ENCODE data around the gene NSD1. TPM values are rescaled to one million over a fixed set of nuclear protein-coding genes. Genes with fewer than 3 reads are reported as not detected.

NSD1 gene
- total RNA-seq, 2 donors from 2014 or later: 29.8 to 32.0 TPM

DNA sequence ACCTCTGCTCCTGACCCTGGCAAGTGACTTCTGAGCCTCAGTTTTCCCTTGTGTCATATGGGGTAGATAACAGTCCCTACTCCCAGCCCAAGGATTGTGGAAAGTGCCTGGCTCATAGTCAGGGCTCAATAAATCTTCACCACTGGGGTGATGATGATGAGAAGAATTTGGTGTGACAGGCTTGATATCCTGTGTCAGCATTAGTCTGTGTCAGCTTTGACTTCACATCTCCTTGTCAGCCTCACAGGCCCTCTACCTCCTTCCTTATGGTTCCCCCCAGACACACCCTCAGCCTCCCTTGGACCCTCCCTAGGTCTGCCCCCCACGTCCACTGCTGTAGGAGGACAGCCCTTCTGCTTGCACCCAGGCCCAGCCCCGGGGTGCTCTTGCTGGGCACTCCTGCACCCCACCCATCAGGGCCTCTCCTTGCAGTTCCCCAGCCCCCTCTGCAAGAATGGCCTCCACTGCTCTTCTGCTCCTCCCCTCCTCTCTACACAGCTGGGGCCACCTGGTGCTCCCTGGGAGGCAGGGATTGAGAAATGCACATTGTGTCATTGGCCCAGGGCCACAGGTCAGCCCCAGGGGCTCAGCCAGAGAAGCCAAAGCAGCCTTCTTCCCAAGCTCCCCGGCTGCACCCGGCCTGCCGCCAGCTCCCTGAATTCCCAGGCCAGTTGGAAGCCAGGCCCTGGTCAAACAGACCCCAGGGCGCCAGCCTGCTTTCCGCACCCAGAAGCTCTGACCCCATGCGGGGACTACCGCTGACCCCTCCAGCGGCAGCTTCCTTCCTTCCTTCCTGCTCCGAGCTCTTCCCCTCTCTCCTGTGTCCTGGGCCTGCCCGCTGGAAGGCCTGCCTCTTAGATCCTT lies 39.1 kb upstream of the NSD1 start:
- WGBS, 2 donors: 28 to 41% methylated on average over 10 to 12 of the region's 12 CpGs
- no peak for TF ChIP-seq POLR2A (IDR thresholded peaks at IDR 0.05)
- TF ChIP-seq, protein P1, sequence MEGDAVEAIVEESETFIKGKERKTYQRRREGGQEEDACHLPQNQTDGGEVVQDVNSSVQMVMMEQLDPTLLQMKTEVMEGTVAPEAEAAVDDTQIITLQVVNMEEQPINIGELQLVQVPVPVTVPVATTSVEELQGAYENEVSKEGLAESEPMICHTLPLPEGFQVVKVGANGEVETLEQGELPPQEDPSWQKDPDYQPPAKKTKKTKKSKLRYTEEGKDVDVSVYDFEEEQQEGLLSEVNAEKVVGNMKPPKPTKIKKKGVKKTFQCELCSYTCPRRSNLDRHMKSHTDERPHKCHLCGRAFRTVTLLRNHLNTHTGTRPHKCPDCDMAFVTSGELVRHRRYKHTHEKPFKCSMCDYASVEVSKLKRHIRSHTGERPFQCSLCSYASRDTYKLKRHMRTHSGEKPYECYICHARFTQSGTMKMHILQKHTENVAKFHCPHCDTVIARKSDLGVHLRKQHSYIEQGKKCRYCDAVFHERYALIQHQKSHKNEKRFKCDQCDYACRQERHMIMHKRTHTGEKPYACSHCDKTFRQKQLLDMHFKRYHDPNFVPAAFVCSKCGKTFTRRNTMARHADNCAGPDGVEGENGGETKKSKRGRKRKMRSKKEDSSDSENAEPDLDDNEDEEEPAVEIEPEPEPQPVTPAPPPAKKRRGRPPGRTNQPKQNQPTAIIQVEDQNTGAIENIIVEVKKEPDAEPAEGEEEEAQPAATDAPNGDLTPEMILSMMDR (IDR thresholded peaks at IDR 0.05): no peak
- intact Hi-C loops (cut with DNase I): loop anchor here (10.0 kb wide), 1 partner anchor 440 kb away; no protein-coding TSS in a partner anchor
- Histone ChIP-seq H3K4me1 (peaks cover 73% of the 10 kb centered on the region), H3K27ac (peak overlapping the region; percentile 65 to 78 (median 69)), H3K36me3 (replicated peaks in 1 of 2; ENCODE audit: insufficient read depth in 1 of 2, low read depth in 2 of 2) (peaks cover 0 to 9% of the 10 kb centered on the region in 2 donors), H3K9me3 (no peaks in the 10 kb centered on the region), H3K4me3 (no peak overlapping the region), H3K27me3 (no peaks in the 10 kb centered on the region)
- DNase-seq: peak; percentile 65 to 81 (median 76)
- peak; percentile 84 for ATAC-seq

DNA sequence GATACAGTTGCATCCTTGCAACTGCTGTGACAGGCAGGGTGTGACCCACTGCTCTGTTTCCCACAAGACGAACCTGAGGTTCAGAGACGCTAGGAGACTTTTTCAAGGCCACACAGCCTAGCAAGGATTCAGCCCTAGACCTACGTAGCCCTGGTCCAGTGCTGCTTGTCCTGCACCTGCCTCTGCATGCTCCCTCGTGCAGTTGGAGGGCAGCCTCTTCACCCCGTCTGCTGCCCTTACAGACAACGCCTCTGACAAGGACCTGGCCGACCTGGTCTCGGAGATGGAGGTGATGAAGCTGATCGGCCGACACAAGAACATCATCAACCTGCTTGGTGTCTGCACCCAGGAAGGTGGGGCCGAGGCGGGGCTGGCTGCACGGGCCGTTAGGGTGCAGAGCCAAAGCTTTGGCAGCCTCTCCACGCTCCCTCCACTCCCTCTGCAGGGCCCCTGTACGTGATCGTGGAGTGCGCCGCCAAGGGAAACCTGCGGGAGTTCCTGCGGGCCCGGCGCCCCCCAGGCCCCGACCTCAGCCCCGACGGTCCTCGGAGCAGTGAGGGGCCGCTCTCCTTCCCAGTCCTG lies 38.4 kb upstream of the NSD1 start:
- Histone ChIP-seq H3K9me3 (no peaks in the 10 kb centered on the region), H3K27ac (peak overlapping the region; percentile 65 to 78 (median 69)), H3K27me3 (no peaks in the 10 kb centered on the region), H3K4me1 (peaks cover 69% of the 10 kb centered on the region), H3K36me3 (replicated peaks in 1 of 2; ENCODE audit: insufficient read depth in 1 of 2, low read depth in 2 of 2) (peaks cover 0 to 9% of the 10 kb centered on the region in 2 donors), H3K4me3 (no peak overlapping the region)
- DNase-seq (no peak), ATAC-seq (peak; percentile 5)
- WGBS, 2 donors: 71 to 73% methylated on average over 5 to 28 of the region's 28 CpGs
- TF ChIP-seq POLR2A (IDR thresholded peaks at IDR 0.05): no peak
- TF ChIP-seq, protein P1 (IDR thresholded peaks at IDR 0.05): no peak
- intact Hi-C loops (cut with DNase I): loop anchor here (10.0 kb wide), 1 partner anchor 440 kb away; no protein-coding TSS in a partner anchor

GRCh38 chr5:177096162-177097015 lies 37.2 kb upstream of the NSD1 start:
- Histone ChIP-seq H3K27me3 (no peaks in the 10 kb centered on the region), H3K27ac (peak overlapping the region in 2 of 4 donors; percentile 71 to 78), H3K36me3 (replicated peaks in 1 of 2; ENCODE audit: insufficient read depth in 1 of 2, low read depth in 2 of 2) (peaks cover 0 to 9% of the 10 kb centered on the region in 2 donors), H3K4me3 (no peak overlapping the region), H3K9me3 (no peaks in the 10 kb centered on the region), H3K4me1 (peaks cover 65% of the 10 kb centered on the region)
- TF ChIP-seq POLR2A (IDR thresholded peaks at IDR 0.05): no peak
- TF ChIP-seq, protein P1 (IDR thresholded peaks at IDR 0.05): no peak
- intact Hi-C loops (cut with DNase I): loop anchor here (10.0 kb wide), 1 partner anchor 442 kb away; no protein-coding TSS in a partner anchor
- ATAC-seq (no peak), DNase-seq (no peak)
- WGBS, 2 donors: 85 to 86% methylated on average over 15 to 26 of the region's 29 CpGs

DNA sequence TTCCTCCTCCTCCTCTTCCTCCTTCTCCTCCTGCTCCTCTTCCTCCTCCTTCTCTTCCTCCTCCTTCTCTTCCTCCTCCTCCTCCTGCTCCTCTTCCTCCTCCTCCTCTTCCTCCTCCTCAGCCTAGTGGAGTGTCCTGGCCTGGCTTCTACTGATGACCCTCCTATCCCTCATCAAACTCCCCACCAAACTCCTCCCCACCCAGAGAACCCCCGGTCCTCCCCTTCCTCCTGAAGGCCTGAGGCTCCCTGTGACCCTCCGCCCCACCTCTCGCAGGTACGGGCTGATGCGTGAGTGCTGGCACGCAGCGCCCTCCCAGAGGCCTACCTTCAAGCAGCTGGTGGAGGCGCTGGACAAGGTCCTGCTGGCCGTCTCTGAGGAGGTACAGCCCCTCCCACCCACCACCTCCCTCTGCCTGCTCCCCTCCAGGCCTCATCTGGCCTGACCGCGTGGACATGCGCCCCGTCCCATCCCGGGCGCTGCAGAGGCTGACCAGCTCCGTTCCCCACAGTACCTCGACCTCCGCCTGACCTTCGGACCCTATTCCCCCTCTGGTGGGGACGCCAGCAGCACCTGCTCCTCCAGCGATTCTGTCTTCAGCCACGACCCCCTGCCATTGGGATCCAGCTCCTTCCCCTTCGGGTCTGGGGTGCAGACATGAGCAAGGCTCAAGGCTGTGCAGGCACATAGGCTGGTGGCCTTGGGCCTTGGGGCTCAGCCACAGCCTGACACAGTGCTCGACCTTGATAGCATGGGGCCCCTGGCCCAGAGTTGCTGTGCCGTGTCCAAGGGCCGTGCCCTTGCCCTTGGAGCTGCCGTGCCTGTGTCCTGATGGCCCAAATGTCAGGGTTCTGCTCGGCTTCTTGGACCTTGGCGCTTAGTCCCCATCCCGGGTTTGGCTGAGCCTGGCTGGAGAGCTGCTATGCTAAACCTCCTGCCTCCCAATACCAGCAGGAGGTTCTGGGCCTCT lies 36.3 kb upstream of the NSD1 start:
- peak overlapping the region in 1 of 4 donors; percentile 41 for H3K27ac ChIP-seq
- TF ChIP-seq, protein P1 (IDR thresholded peaks at IDR 0.05): no peak
- TF ChIP-seq POLR2A (IDR thresholded peaks at IDR 0.05): no peak
- no peak overlapping the region for H3K4me3 ChIP-seq
- 72 to 81% methylated on average over 21 to 29 of the region's 30 CpGs for WGBS, 2 donors
- no peaks in the 10 kb centered on the region for H3K9me3 ChIP-seq
- H3K27me3 ChIP-seq: no peaks in the 10 kb centered on the region
- intact Hi-C loops (cut with DNase I): loop anchor here (10.0 kb wide), 1 partner anchor 442 kb away; no protein-coding TSS in a partner anchor
- DNase-seq: no peak
- ATAC-seq: no peak
- H3K36me3 ChIP-seq (replicated peaks in 1 of 2; ENCODE audit: insufficient read depth in 1 of 2, low read depth in 2 of 2): peaks cover 0 to 9% of the 10 kb centered on the region in 2 donors
- peaks cover 61% of the 10 kb centered on the region for H3K4me1 ChIP-seq
